Measurements from ENCODE around the gene KIFAP3. TPM values are rescaled to one million over a fixed set of nuclear protein-coding genes. Genes with fewer than 3 reads are reported as not detected.

Gene KIFAP3
- total RNA-seq, 1 experiment from 2014 or later: 2.3 TPM

- ATAC-seq: no peak
- POLR2A ChIA-PET: no interaction called here
- peaks cover 37% of the 10 kb centered on the region for H3K4me1 Mint-ChIP-seq
These were observed 174.8 kb downstream of the KIFAP3 start for GRCh38 chr1:169899519-169900217.

DNA sequence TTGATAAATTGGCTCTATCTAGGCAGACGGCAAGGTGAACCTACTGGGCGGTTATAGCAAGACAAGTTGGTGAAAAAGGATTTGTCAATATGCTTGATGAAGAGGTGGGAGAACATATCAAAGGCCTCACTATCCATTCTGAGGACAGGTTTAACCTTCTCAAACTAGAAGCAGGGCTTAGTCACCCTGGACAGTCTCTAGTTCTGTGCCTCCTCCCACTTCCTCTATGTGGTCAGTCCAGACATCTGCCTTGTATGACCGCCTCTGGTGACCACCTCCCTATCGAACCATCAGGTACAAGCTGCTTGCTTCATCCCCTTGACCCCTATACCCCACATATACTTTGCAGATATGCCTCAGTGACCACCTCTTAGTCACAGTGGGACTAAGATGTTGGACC is 178.5 kb downstream of the KIFAP3 start:
- H3K9me3 Mint-ChIP-seq: no peaks in the 10 kb centered on the region
- no peak for DNase-seq (ENCODE audit: low spot score)
- TF ChIP-seq HMGA2 (CRISPR knock-in tag; IDR thresholded peaks at IDR 0.05) (no peak), SMAD4 (CRISPR knock-in tag; IDR thresholded peaks at IDR 0.05) (no peak), TEAD4 (CRISPR knock-in tag; IDR thresholded peaks at IDR 0.05) (no peak), ZNF396 (CRISPR knock-in tag; IDR thresholded peaks at IDR 0.05; ENCODE audit: borderline replicate concordance) (no peak), ZNF121 (CRISPR knock-in tag; IDR thresholded peaks at IDR 0.05) (no peak), SMAD3 (CRISPR knock-in tag; IDR thresholded peaks at IDR 0.05; ENCODE audit: borderline replicate concordance) (no peak), RORB (CRISPR knock-in tag; IDR thresholded peaks at IDR 0.05) (no peak), PREB (CRISPR knock-in tag; IDR thresholded peaks at IDR 0.05; ENCODE audit: borderline replicate concordance) (no peak)
- TF ChIP-seq, protein P1, sequence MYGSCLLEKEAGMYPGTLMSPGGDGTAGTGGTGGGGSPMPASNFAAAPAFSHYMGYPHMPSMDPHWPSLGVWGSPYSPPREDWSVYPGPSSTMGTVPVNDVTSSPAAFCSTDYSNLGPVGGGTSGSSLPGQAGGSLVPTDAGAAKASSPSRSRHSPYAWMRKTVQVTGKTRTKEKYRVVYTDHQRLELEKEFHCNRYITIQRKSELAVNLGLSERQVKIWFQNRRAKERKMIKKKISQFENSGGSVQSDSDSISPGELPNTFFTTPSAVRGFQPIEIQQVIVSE (CRISPR knock-in tag; IDR thresholded peaks at IDR 0.05; ENCODE audit: borderline replicate concordance): no peak
- no peaks in the 10 kb centered on the region for H3K36me3 Mint-ChIP-seq
- peaks cover 57% of the 10 kb centered on the region for H3K4me1 Mint-ChIP-seq
- ATAC-seq: no peak
- H3K27ac Mint-ChIP-seq: no peak overlapping the region
- no peak overlapping the region for H3K4me3 Mint-ChIP-seq
- POLR2A ChIA-PET: no interaction called here
- no peaks in the 10 kb centered on the region for H3K27me3 Mint-ChIP-seq (ENCODE audit: low read depth)
- CTCF ChIA-PET: no interaction called here

More at GRCh38 chr1:169899519-169900217, 174.8 kb downstream of the KIFAP3 start:
- H3K9me3 Mint-ChIP-seq: no peaks in the 10 kb centered on the region
- no peak for DNase-seq (ENCODE audit: low spot score)
- H3K36me3 Mint-ChIP-seq: no peaks in the 10 kb centered on the region
- TF ChIP-seq, protein P2, sequence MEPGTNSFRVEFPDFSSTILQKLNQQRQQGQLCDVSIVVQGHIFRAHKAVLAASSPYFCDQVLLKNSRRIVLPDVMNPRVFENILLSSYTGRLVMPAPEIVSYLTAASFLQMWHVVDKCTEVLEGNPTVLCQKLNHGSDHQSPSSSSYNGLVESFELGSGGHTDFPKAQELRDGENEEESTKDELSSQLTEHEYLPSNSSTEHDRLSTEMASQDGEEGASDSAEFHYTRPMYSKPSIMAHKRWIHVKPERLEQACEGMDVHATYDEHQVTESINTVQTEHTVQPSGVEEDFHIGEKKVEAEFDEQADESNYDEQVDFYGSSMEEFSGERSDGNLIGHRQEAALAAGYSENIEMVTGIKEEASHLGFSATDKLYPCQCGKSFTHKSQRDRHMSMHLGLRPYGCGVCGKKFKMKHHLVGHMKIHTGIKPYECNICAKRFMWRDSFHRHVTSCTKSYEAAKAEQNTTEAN (CRISPR knock-in tag; IDR thresholded peaks at IDR 0.05): no peak
- TF ChIP-seq ZMAT4 (CRISPR knock-in tag; IDR thresholded peaks at IDR 0.05): no peak
- no peak for TF ChIP-seq MAX (CRISPR knock-in tag; IDR thresholded peaks at IDR 0.05)
- no peak for TF ChIP-seq ZNF317 (CRISPR knock-in tag; IDR thresholded peaks at IDR 0.05; ENCODE audit: borderline replicate concordance, low read depth)
- TF ChIP-seq ZNF121 (CRISPR knock-in tag; IDR thresholded peaks at IDR 0.05): no peak
- no peak for TF ChIP-seq TEAD4 (CRISPR knock-in tag; IDR thresholded peaks at IDR 0.05)
- TF ChIP-seq, protein P1 (CRISPR knock-in tag; IDR thresholded peaks at IDR 0.05; ENCODE audit: borderline replicate concordance): no peak
- no peak for TF ChIP-seq CREB1 (CRISPR knock-in tag; IDR thresholded peaks at IDR 0.05)
- no peak for TF ChIP-seq NR1H2 (CRISPR knock-in tag; IDR thresholded peaks at IDR 0.05)
- no peak for TF ChIP-seq SMAD3 (CRISPR knock-in tag; IDR thresholded peaks at IDR 0.05; ENCODE audit: borderline replicate concordance)
- no peak for TF ChIP-seq ZNF425 (CRISPR knock-in tag; conservative IDR thresholded peaks at IDR 0.05)
- no peak for TF ChIP-seq NFATC4 (CRISPR knock-in tag; IDR thresholded peaks at IDR 0.05)
- TF ChIP-seq ZNF416 (CRISPR knock-in tag; IDR thresholded peaks at IDR 0.05): no peak
- TF ChIP-seq IRF2 (CRISPR knock-in tag; IDR thresholded peaks at IDR 0.05; ENCODE audit: borderline replicate concordance, low read depth): no peak
- TF ChIP-seq NFYB (CRISPR knock-in tag; conservative IDR thresholded peaks at IDR 0.05; ENCODE audit: low read depth): no peak
- TF ChIP-seq, protein P3, sequence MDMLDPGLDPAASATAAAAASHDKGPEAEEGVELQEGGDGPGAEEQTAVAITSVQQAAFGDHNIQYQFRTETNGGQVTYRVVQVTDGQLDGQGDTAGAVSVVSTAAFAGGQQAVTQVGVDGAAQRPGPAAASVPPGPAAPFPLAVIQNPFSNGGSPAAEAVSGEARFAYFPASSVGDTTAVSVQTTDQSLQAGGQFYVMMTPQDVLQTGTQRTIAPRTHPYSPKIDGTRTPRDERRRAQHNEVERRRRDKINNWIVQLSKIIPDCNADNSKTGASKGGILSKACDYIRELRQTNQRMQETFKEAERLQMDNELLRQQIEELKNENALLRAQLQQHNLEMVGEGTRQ (CRISPR knock-in tag; IDR thresholded peaks at IDR 0.05): no peak
- H3K4me3 Mint-ChIP-seq: no peak overlapping the region
- H3K27me3 Mint-ChIP-seq (ENCODE audit: low read depth): no peaks in the 10 kb centered on the region
- H3K27ac Mint-ChIP-seq: no peak overlapping the region
- CTCF ChIA-PET: no interaction called here

Measured in WTC11 (cell line).